Calu3 (cell line): ENCODE results near the gene WHAMM. TPM values are rescaled to one million over a fixed set of nuclear protein-coding genes. Genes with fewer than 3 reads are reported as not detected.

Experiments used
- BruUV-seq: library from RNA; stranded (reverse); fragments of 400-500 nt; replicated peaks from 2 replicates; lab custom pipeline; 2021; lab: Mats Ljungman, UMichigan
- CTCF ChIA-PET: fragments of 300-600 bp; sonication (Branson Sonifier 250); formaldehyde crosslinking; loops from one replicate; lab custom pipeline; 2022; ENCODE audit warnings: antibody characterized with exemption; lab: Charles Lee
- DNase-seq: peaks from one replicate; pipeline ENCODE4 v3.0.0; 2022
- H3K27ac Mint-ChIP-seq: one replicate; pipeline ENCODE4 v1.8.0; 2022; ENCODE audit warnings: mixed read lengths; ENCODE audit not compliant: unreplicated experiment
- H3K27me3 Mint-ChIP-seq: one replicate; pipeline ENCODE4 v1.8.0; 2022; ENCODE audit warnings: mixed read lengths; ENCODE audit not compliant: unreplicated experiment
- H3K36me3 Mint-ChIP-seq: one replicate; pipeline ENCODE4 v1.8.0; 2022; ENCODE audit warnings: mild to moderate bottlenecking, moderate library complexity, mixed read lengths; ENCODE audit not compliant: insufficient read depth, unreplicated experiment
- H3K4me1 Mint-ChIP-seq: one replicate; pipeline ENCODE4 v1.8.0; 2022; ENCODE audit warnings: mild to moderate bottlenecking, low read depth, mixed read lengths; ENCODE audit not compliant: unreplicated experiment
- H3K4me3 Mint-ChIP-seq: one replicate; pipeline ENCODE4 v1.8.0; 2022; ENCODE audit warnings: mild to moderate bottlenecking, low read depth, moderate library complexity, mixed read lengths; ENCODE audit not compliant: unreplicated experiment
- H3K9me3 Mint-ChIP-seq: one replicate; pipeline ENCODE4 v1.8.0; 2022; ENCODE audit warnings: low read depth, mixed read lengths; ENCODE audit not compliant: unreplicated experiment
- CTCF ChIP-seq: fragments of 200-600 bp; IDR thresholded peaks from one replicate; pipeline ENCODE4 v1.8.0; 2022; ENCODE audit warnings: antibody characterized with exemption; ENCODE audit not compliant: unreplicated experiment
- intact Hi-C: fragments of 100-400 bp; cut with micrococcal nuclease; formaldehyde crosslinking; loops from one replicate; pipeline ENCODE4 v1.10.0; 2022; ENCODE audit not compliant: unreplicated experiment
- total RNA-seq: library from RNA; stranded (reverse); gene quantifications from 2 replicates; pipeline ENCODE4 v1.2.3, GENCODE V29; 2022

The WHAMM gene
- total RNA-seq, 1 experiment from 2014 or later: 12.1 TPM

- no peak for TF ChIP-seq CTCF
- no peaks in the 10 kb centered on the region for H3K9me3 Mint-ChIP-seq
- no TSS peak for BruUV-seq
- no peak overlapping the region for H3K27ac Mint-ChIP-seq
- no peaks in the 10 kb centered on the region for H3K4me1 Mint-ChIP-seq
- CTCF ChIA-PET: interaction anchor here (1.1 kb wide), 1 partner anchor 128 kb away, joined by 3 read pairs; no protein-coding TSS in a partner anchor
- H3K4me3 Mint-ChIP-seq: no peak overlapping the region
- H3K27me3 Mint-ChIP-seq: no peaks in the 10 kb centered on the region
- DNase-seq: no peak
- no peaks in the 10 kb centered on the region for H3K36me3 Mint-ChIP-seq
- intact Hi-C loops: no loop called here
Measured at GRCh38 chr15:82874267-82874666, 64.8 kb downstream of the WHAMM start.

- Mint-ChIP-seq H3K27me3 (no peaks in the 10 kb centered on the region), H3K9me3 (no peaks in the 10 kb centered on the region), H3K36me3 (no peaks in the 10 kb centered on the region), H3K4me1 (no peaks in the 10 kb centered on the region), H3K4me3 (no peak overlapping the region), H3K27ac (no peak overlapping the region)
- TF ChIP-seq CTCF: no peak
- intact Hi-C loops: no loop called here
- CTCF ChIA-PET: interaction anchor here (1.1 kb wide), 1 partner anchor 127 kb away, joined by 3 read pairs; no protein-coding TSS in a partner anchor
- no peak for DNase-seq
- no TSS peak for BruUV-seq
Measured at GRCh38 chr15:82874961-82875360, 65.5 kb downstream of the WHAMM start.

GRCh38 chr15:82875411-82876003 lies 66.1 kb downstream of the WHAMM start:
- no peak for DNase-seq

GRCh38 chr15:82877825-82878224 lies 68.4 kb downstream of the WHAMM start:
- Mint-ChIP-seq H3K9me3 (no peaks in the 10 kb centered on the region), H3K4me3 (no peak overlapping the region), H3K27ac (no peak overlapping the region), H3K36me3 (no peaks in the 10 kb centered on the region), H3K27me3 (no peaks in the 10 kb centered on the region), H3K4me1 (no peaks in the 10 kb centered on the region)
- TF ChIP-seq CTCF: no peak
- CTCF ChIA-PET: no interaction called here
- DNase-seq: no peak
- intact Hi-C loops: no loop called here
- BruUV-seq: no TSS peak

More at GRCh38 chr15:82875411-82876003, 66.1 kb downstream of the WHAMM start:
- H3K4me3 Mint-ChIP-seq: no peak overlapping the region
- H3K27me3 Mint-ChIP-seq: no peaks in the 10 kb centered on the region
- CTCF ChIA-PET: no interaction called here
- no peak for TF ChIP-seq CTCF
- no peaks in the 10 kb centered on the region for H3K4me1 Mint-ChIP-seq
- no peak overlapping the region for H3K27ac Mint-ChIP-seq
- no TSS peak for BruUV-seq
- H3K36me3 Mint-ChIP-seq: no peaks in the 10 kb centered on the region
- no peaks in the 10 kb centered on the region for H3K9me3 Mint-ChIP-seq
- intact Hi-C loops: loop anchor here (1.0 kb wide), 1 partner anchor 18 kb away; no protein-coding TSS in a partner anchor
